Ishikawa (cell line): ENCODE results near the gene IMMP2L.

Experiments used
- TAF1 ChIP-seq: IDR thresholded peaks from 2 replicates; pipeline ENCODE4 v1.6.1; 2012; ENCODE audit warnings: low read depth, mild to moderate bottlenecking
- TCF12 ChIP-seq: IDR thresholded peaks from 2 replicates; pipeline ENCODE4 v1.6.1; 2012; ENCODE audit warnings: low read depth
- TF ChIP-seq, protein P1 (sequence below): IDR thresholded peaks from 2 replicates; pipeline ENCODE4 v1.6.1; 2012; ENCODE audit warnings: low read depth, mild to moderate bottlenecking

DNA sequence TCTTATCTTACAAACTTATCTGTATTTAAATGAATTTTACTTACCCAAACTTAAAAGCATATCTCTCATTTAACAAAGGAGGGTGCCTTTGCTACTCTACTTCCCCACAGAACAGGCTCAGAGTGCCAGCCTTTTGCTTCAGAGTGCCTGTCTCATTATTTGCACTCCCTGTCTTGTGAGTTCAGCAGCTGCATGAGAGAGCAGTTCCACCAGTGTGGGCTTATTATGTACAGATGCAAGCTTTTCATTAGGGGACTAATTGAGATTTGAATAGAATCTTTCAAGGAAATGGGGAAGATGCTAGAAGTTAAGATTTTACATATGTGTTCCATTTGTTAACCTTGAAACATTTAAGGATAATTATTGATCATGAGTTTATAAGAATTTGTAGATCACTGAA is 781.6 kb downstream of the IMMP2L start:
- TF ChIP-seq, protein P1, sequence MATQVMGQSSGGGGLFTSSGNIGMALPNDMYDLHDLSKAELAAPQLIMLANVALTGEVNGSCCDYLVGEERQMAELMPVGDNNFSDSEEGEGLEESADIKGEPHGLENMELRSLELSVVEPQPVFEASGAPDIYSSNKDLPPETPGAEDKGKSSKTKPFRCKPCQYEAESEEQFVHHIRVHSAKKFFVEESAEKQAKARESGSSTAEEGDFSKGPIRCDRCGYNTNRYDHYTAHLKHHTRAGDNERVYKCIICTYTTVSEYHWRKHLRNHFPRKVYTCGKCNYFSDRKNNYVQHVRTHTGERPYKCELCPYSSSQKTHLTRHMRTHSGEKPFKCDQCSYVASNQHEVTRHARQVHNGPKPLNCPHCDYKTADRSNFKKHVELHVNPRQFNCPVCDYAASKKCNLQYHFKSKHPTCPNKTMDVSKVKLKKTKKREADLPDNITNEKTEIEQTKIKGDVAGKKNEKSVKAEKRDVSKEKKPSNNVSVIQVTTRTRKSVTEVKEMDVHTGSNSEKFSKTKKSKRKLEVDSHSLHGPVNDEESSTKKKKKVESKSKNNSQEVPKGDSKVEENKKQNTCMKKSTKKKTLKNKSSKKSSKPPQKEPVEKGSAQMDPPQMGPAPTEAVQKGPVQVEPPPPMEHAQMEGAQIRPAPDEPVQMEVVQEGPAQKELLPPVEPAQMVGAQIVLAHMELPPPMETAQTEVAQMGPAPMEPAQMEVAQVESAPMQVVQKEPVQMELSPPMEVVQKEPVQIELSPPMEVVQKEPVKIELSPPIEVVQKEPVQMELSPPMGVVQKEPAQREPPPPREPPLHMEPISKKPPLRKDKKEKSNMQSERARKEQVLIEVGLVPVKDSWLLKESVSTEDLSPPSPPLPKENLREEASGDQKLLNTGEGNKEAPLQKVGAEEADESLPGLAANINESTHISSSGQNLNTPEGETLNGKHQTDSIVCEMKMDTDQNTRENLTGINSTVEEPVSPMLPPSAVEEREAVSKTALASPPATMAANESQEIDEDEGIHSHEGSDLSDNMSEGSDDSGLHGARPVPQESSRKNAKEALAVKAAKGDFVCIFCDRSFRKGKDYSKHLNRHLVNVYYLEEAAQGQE: no peak
- TF ChIP-seq TAF1: no peak
- no peak for TF ChIP-seq TCF12
